GM18873 (cell line): ENCODE data around the gene CDH4.

Source experiments
- ATAC-seq: cut with Tn5 transposase; IDR thresholded peaks from one replicate; pipeline ENCODE4 v1.9.1; 2021; ENCODE audit warnings: mild to moderate bottlenecking, moderate library complexity, moderate number of reproducible peaks; ENCODE audit not compliant: unreplicated experiment, low FRiP score

The CDH4 gene

DNA sequence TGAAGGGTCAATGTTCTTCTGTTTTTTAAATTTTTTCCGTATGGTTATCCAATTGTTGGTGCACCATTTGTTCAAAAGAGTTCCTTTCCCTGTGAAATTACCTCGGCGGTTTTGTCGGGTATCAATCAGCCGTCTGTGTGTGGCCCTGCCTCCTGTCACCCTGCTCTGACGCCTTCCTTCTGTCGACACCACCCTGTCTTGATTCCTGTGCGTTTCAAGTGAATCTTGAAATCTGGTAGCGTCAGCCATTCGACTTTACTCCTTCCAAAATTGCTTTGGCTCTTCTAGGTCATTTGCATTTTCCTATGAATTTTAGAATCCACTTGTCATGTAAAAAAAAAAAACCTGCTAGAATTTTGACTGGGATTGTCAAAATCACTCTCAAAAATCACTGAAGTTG lies 181.1 kb downstream of the CDH4 start:
- ATAC-seq = no peak

DNA sequence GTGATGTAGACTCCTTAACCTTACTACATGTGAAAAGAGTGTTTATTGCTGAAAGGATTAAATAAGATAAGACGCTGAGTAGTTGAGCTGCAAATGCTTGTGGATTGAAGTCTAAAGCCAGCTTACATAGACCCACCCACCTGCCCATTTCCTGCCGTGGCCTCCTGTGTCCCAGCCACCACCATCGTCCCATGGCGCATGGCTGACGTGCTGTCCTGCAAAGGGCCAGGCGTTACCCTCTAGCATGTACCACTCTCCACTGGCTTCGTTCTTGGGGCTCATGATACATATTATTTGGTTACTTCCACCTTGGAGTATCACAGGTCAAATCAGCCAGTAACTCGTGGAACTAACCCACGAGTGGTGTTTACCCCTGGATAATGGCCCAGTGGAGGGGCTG lies 181.8 kb downstream of the CDH4 start:
- no peak for ATAC-seq

DNA sequence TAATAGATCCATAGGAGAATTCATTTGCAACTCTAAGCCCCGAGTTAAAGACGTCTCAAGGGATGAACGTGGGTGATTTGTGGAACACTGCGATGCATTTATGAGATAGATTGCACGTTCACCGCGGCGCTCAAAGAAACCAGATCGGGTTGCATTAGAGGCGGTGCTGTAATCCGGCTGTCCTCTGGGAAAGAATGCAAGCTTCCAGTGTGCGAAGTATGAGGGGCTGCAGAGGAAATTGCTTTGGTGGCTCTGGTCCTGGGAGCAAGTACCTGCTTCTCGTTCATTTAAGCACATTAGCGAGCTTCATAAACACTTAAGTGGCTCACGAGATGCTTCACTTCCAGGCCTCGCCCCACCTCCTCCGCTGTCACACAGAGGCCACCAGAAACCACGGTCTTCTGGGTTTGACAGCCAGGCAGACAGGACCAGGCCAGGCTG lies 182.3 kb downstream of the CDH4 start:
- ATAC-seq = no peak

DNA sequence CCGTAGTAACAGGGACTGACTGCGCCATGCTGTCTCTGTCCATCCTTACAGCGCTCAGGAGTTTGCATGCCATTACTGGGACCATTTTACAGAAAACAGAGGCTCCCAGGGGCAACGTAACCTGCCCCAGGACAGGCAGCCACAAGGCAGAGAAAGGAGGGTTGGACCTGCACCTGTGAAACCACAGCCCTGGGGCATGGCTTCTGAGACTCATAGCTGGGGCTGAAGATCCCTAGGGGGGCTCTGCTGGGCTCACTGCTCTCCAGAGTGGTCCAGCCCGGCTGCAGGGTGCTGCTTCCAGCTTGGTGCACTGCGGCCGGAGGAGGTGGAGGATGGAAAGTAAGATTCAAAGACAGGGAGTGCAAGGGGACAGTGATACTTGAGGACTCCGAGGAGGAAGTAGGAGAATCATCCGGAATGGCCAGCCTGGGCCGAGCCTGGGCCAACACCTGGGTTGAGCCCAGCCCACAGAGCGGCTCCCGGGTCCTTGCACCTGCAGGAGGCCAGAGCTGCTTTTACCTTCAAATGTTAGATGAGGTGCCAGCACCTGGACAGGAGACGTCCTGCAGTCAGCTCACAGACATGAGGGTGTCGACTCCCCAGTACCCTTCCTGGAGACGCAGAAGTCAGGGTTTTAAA lies 183.2 kb downstream of the CDH4 start:
- ATAC-seq = no peak

DNA sequence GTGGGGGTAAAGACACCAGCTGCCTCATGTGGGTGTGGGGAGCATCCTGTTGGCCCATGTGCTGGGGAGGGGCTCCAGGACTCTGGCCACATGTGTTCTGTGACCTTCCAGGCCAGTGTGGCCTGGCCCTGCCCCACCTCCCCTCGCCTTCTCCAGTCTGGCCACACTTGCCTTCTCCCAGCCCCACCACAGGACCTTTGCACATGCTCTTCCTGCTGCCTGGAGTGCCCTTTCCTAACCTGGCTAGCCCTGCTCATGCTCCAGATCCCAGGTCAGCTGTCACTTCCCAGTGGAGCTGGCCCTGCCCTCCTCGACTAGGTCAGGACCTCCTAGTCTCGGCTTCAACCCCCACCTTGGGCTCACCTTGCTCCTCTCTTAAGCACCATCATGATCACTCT lies 183.8 kb downstream of the CDH4 start:
- ATAC-seq = no peak

DNA sequence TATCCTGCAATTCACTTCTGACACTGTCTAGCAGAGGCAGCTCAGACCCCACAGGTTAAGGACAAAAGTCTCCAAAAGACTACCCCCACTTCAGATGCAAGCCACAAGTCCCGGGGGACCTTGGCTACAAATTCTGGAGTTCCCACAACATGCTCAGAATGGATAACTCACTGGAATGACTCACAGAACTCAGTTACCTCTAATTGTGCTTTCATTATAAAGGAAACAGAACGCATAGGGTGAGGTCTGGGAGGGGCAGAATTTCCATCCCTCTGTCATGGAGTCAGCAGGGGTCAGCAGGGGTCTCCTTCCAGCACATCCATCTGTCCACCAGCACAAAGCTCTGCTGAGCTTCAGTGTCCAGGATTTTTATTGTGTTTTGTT lies 184.2 kb downstream of the CDH4 start:
- no peak for ATAC-seq

DNA sequence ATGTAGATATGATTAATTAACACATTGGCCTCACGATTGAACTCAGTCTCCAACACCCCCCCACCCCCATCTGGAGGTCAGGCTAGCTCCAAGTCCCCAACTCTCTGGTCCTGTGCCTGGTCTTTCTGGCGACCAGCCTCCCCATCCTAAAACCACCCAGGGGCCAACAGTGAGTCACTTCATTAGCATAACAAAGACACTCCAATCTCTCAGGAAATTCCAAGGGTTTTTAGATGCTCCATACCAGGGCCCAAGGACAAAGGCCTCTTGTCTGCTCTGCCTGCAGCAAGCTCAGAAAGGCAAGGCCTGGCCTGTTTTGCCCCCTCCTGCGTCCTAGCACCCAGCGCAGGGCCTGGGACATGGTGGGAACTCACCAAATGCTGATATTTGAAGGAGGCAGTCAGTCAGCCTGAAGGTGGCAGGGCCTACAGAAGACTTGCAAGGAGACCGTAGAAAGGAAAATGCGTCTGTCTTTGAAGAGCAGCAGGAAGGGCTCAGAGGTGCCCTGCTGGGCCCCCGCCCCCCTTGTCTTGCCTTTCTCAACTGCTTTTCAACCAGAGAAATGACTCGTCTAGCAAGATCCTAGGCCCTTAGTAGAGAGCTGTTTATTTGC lies 184.7 kb downstream of the CDH4 start:
- no peak for ATAC-seq

DNA sequence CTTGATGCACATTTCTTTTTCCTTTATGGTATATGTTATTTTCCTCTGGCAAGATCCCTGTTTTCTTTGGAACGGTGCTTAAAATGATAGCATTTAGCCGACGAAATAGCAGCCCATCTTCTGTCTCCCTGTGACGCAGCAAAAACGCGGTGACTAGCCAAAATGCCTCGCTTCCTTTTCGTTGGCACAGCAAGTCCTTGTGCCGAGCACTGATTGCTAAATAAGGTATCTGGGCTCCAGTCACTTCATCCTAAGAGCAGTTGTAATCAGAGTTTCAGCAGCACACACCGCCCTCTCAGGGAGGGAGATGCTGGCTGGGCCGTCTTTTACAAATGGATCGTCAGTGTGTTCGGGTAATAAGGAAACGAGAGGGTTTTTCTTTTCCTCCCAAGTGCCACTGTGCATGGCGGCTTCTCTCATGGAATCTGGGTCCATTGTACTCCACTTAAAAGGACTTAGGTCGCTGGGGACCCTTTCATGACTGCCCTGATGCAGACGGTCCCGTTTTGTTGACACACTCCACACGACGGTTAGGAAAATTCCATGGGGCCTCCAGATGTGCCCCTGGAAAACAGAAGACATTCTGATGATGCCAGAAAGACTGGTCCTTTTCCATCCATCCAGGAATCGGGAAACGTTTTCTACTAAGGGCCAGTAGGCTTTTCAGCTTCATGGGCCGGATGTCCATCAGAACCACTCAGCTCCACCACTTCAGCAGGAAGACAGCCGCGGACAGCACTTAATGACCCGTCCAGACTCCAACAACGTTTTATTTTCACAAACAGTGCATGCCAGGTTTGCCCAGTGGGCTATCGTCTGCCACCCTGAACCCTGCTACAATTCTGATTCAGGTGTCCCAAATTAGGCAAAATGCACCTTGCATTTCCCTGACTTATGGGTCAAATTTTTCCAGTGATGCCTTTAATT lies 185.5 kb downstream of the CDH4 start:
- no peak for ATAC-seq

DNA sequence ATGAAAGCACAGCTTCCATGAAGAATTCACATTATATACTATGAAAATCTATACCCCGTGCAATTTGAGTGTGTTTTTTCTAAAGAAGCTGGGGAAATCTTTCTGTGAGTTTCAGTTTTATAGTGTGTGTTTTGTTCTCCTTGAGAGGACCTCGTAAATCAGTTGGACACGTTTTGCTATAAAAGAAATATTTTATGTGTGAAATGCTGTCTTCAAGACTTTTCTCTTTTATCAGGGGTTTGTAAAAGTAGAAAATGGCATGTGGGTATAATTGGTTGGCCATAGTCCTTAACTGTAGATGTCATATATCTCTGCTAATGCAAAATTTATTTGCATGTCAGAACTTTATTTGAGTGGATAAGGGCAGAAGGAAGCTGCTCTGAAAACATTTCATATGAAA lies 186.2 kb downstream of the CDH4 start:
- no peak for ATAC-seq

DNA sequence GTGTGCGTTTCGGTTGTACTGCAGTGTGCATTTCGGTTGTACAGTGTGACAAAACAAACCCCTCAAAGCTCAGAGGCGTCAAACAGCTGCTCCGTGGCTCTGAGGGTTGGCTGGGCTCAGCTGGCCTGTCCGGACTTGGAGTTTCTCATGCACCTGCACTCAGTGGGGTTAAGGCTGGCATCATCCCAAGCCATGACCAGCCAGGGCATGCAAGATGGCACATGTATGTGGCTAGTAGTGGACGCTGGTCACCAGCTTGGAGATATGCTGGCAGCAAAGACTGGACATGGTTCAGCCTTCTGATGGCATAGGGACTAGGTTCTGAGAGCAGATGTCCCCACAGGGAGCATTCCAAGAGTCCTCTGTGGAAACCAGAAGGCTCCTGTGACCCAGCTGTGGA lies 187.2 kb downstream of the CDH4 start:
- no peak for ATAC-seq

DNA sequence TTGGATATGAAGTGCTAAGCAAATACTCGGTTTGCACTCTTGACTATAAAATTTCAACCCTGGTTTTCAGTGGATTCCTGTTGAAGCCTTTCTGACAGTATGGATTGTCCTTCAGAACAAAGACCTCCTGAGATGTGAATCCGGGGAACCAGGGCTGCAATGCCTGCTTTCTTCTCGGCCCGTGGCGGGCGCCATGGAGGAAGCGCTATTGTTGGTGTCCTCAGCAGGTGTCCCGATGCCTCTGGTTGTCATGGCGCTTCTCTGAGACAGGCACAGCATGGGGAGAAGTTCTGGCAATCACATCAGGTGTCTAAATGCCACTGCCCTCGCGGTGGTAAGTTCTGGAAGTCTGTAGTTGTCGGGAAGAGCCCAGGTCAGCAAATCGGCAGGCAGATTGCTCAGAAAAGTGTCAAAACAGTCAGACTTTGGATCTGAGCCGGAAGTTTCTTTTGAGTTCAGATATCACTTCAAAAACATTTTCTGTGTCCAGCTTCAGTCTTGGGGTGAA lies 188.5 kb downstream of the CDH4 start:
- ATAC-seq = no peak

DNA sequence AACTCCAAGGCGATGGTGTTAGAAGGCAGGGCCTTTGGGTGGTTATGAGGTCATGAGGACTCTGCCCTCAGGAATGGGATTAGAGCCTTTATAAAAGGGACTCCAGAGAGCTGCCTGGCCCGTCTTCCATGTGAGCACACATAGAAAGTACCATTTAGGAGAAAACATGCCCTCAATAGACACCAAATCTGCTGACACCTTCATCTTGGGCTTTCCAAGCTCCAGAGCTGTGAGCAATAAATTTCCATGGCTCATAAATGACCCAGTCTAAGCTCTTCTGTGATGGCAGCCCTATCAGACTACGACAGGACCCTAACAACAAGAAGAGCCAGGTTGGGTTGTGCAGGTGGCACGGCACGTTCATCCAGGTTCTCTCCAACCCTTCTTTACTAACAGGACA lies 189.5 kb downstream of the CDH4 start:
- no peak for ATAC-seq

DNA sequence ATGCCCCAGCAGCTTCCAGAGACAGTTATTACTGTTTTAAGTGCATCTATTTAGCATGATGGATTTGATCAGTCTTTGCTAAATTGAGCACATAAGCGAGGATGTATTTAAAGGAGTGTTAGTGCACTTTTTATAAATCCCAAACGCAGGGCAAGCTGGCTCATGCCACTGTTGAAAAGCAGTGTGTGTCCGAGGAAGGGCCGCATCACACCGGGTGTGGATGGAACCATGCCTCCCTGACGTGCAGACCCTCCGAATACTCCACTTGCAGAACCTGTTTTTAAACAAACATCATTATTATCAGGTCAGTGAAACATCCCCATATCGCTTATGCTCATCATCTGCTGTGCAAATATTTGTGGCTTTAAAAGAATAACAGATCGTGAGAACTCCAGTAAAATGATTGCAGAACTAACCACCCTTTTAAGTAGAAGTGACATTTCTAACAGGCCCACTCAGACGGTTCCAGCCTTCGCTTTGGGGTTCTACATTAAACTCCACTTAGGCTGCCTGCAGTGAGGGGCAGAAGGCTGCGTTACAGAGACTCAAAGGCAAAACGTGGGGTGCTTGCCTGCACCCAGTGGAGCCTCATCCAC lies 190.1 kb downstream of the CDH4 start:
- no peak for ATAC-seq

DNA sequence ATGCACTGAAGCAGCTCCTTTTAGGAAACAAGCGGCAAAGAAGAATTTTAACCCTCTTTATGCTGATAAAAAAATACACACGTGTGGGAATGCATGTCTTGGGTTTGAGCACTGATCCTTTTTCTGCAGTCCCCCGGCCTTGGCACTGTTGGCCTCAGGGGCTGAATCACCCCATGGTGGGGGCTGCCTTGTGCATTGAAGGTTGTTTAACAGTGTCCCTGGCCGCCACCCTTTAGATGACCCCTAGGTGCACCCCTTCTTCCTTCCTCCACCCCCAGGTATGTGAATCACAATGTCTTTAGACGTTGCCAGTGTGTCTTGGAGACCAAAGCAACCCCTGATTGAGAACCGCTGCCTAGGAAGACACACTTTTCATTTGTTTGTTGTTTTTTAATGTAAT lies 190.7 kb downstream of the CDH4 start:
- no peak for ATAC-seq

DNA sequence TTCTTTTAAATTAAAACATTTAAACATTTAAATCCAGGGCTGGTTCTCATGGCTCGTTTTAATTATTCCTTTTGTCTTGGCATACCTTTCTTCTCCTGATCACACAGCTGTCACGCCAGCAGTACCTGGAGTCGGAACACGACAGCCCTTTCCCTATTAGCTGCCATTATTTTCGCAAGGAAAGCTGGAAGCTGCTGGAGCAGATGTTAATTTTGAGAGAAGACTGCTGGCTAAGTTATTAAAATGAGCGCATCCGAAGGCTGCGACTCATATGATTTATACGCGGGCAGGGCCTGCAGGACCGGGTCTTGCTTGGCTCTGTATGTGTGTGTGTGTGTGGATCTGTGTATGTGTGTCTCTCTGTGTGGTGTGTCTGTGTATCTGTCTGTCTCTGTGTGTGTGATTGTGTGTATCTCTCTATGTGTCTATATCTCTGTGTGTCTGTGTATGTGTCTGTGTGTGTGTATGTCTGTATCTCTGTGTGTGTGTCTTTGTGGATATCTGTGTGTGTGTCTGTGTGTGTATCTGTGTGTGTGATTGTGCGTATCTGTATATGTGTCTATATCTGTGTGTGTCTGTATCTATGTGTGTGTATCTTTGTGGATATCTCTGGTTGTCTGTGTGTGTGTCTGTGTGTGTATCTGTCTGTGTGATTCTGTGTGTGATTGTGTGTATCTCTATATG lies 191.5 kb downstream of the CDH4 start:
- no peak for ATAC-seq

DNA sequence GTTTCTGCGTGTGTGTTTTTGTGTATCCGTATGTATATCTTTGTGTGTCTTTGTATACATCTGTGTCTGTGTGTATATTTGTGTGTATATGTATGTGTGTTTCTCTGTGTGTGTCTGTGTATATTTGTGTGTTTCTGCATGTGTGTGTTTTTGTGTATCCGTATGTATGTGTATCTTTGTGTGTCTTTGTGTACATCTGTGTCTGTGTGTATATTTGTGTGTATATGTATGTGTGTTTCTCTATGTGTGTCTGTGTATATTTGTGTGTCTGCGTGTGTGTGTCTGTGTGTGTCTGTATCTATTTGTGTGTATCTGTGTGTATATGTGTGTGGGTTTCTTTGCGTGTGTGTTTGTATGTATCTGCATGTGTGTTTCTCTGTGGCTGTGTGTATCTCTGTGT lies 192.6 kb downstream of the CDH4 start:
- ATAC-seq = no peak

DNA sequence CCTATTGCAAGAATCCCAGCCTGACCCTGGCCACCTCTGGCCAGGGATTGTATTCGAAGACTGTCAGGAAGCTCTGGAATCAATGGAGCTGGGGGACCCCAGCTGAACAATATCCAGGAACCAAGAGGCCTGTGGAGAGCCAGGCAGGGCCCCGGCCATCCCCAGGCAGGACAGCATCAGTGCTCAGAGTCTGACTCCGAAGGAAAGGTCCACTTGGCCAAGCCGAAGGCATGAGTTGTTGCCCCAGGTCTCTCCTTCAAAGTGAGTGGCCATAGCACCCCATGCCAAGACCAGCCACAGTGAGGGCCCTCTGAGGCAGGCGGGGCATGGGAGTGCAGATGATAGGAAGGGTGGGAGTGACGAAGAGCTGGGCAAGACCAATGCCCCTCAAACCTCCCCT lies 193.1 kb downstream of the CDH4 start:
- ATAC-seq = no peak

DNA sequence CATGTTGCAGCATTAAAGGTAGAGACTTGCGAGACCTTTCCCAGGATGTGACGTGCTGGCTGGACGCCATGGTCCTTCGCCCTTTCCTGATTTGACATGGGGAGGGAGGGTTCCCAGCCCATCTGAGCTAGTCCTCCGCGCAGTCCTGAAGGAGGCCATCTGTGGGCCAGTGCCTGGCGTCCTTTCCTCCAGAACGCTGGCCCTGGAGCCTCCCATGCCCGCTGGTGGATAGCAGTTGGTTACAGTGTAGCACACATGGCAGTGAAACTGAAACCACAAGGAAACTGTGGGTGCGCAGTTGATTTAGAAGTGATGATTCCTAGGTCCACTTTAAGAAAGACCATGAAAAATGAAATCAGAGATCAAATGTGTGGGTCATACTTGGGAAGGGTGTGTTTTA lies 193.7 kb downstream of the CDH4 start:
- ATAC-seq = no peak

DNA sequence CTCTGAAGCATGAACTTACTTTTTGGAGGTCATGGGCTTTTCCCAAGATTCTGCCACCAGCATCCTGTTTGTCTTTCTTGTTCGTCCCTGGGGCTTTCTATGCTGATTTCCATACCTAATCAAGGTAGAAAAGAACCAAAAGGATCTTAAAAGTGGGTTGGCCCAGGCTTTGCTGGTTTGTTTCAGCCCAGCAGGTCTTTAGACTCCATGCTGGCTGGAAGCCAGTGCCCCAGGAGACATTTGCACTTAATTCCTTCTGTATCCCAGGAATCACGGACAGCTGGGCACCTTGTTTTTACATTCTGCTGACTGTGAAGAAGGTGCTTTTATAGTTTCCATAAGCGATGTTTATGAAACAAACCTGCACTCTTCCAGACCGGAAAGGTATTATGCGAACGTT lies 195.9 kb downstream of the CDH4 start:
- ATAC-seq = no peak

DNA sequence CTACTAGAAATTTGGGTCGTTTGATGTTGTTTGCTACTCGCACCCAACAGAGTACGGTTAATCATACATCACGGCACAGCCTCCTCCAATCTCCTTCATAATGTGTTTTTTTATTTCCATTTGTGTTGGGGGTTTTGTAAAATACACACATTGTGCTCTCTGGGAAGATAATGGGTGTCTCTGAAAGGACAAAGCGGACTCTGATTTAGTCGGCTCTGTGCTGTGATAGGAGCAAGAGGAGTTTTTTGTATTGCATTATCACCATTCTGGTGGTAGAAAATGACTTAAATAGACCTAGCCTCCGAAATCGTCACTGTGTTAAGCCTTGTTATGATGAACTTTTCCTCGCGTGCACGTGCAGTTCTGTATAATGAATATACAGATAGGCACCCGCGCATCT lies 196.3 kb downstream of the CDH4 start:
- no peak for ATAC-seq
